PC-9 (cell line): ENCODE data around the gene FXYD4. TPM values are rescaled to one million over a fixed set of nuclear protein-coding genes. Genes with fewer than 3 reads are reported as not detected.

Source experiments
- BruUV-seq: library from RNA; stranded (reverse); fragments of 400-500 nt; replicated peaks from 2 replicates; lab custom pipeline; 2021; lab: Mats Ljungman, UMichigan
- CTCF ChIA-PET: fragments of 300-600 bp; sonication (Branson Sonifier 250); formaldehyde crosslinking; loops from one replicate; lab custom pipeline; 2022; ENCODE audit warnings: antibody characterized with exemption; lab: Charles Lee
- POLR2A ChIA-PET: fragments of 300-600 bp; sonication (Branson Sonifier 250); formaldehyde crosslinking; loops from one replicate; lab custom pipeline; 2022; ENCODE audit warnings: antibody characterized with exemption; ENCODE audit not compliant: unreplicated experiment; lab: Charles Lee
- DNase-seq, 2 experiments: peaks; one replicate each; pipeline versions ENCODE4 v3.0.0 to v3.0.0-alpha.2; 2015 to 2022; ENCODE audit warnings: mixed read lengths in 1 of 2
- H2AFZ ChIP-seq: fragments of 200-600 bp; sonication (generic); 2 replicates; pipeline ENCODE4 v1.8.1; 2017; ENCODE audit warnings: antibody characterized with exemption
- H3F3A ChIP-seq: fragments of 200-600 bp; sonication (generic); 2 replicates; pipeline ENCODE4 v1.8.1; 2017; ENCODE audit warnings: antibody characterized with exemption, mild to moderate bottlenecking, low read depth; ENCODE audit not compliant: insufficient read depth
- H3K27ac ChIP-seq: fragments of 200-600 bp; sonication (generic); 2 replicates; pipeline ENCODE4 v1.6.1; 2016; ENCODE audit warnings: mixed run types
- H3K27me3 ChIP-seq: fragments of 200-600 bp; sonication (generic); 2 replicates; pipeline ENCODE4 v1.6.1; 2016; ENCODE audit warnings: low read depth, mixed run types; ENCODE audit not compliant: insufficient read depth
- H3K36me3 ChIP-seq: fragments of 200-600 bp; sonication (generic); 2 replicates; pipeline ENCODE4 v1.6.1; 2016; ENCODE audit warnings: low read depth, mixed run types
- H3K4me1 ChIP-seq: fragments of 200-600 bp; sonication (generic); replicated peaks from 2 replicates; pipeline ENCODE4 v1.6.1; 2016; ENCODE audit warnings: mixed run types; ENCODE audit not compliant: insufficient read depth
- H3K4me2 ChIP-seq: fragments of 200-600 bp; sonication (generic); 2 replicates; pipeline ENCODE4 v1.6.1; 2017; ENCODE audit warnings: mixed run types
- H3K4me3 ChIP-seq: fragments of 200-600 bp; sonication (generic); 2 replicates; pipeline ENCODE4 v1.6.1; 2016; ENCODE audit warnings: mixed run types
- H3K79me2 ChIP-seq: fragments of 200-600 bp; sonication (generic); 2 replicates; pipeline ENCODE4 v1.6.1; 2017; ENCODE audit warnings: low read depth, mixed run types
- H3K9me2 ChIP-seq: fragments of 200-600 bp; sonication (generic); 2 replicates; pipeline ENCODE4 v1.8.1; 2017; ENCODE audit warnings: mild to moderate bottlenecking; ENCODE audit not compliant: insufficient read depth
- H3K9me3 ChIP-seq: fragments of 200-600 bp; sonication (generic); 2 replicates; pipeline ENCODE4 v1.8.1; 2016; ENCODE audit warnings: low read depth; ENCODE audit not compliant: insufficient read depth
- H4K20me1 ChIP-seq: fragments of 200-600 bp; sonication (generic); 2 replicates; pipeline ENCODE4 v1.8.1; 2017; ENCODE audit not compliant: insufficient read depth
- CTCF ChIP-seq: fragments of 200-600 bp; sonication (generic); conservative IDR thresholded peaks from 2 replicates; pipeline ENCODE4 v1.6.1; 2017; ENCODE audit warnings: mixed run types, antibody characterized with exemption, mild to moderate bottlenecking, moderate library complexity
- EZH2 ChIP-seq: fragments of 200-600 bp; sonication (generic); IDR thresholded peaks from 2 replicates; pipeline ENCODE4 v1.8.0; 2017; ENCODE audit warnings: antibody characterized with exemption, low read depth
- intact Hi-C: fragments of 100-400 bp; cut with micrococcal nuclease; formaldehyde crosslinking; loops from one replicate; pipeline ENCODE4 v1.10.0; 2022; ENCODE audit not compliant: unreplicated experiment
- total RNA-seq: library from RNA; stranded (reverse); gene quantifications from 2 replicates; pipeline ENCODE4 v1.2.3, GENCODE V29; 2021

FXYD4 gene
- total RNA-seq, 1 experiment from 2014 or later: not detected

- TF ChIP-seq EZH2: no peak
- ChIA-PET POLR2A (no interaction called here), CTCF (no interaction called here)
- Histone ChIP-seq H3K9me2 (no peaks in the 10 kb centered on the region), H3K4me1 (peaks cover 6% of the 10 kb centered on the region), H3K27me3 (no peaks in the 10 kb centered on the region), H2AFZ (no peak overlapping the region), H3K4me2 (no peak overlapping the region), H3K4me3 (no peak overlapping the region), H3K27ac (no peak overlapping the region), H3F3A (peaks cover 29% of the 10 kb centered on the region), H3K36me3 (no peaks in the 10 kb centered on the region), H4K20me1 (no peaks in the 10 kb centered on the region), H3K79me2 (peaks cover 3% of the 10 kb centered on the region), H3K9me3 (no peaks in the 10 kb centered on the region)
- no TSS peak for BruUV-seq
- DNase-seq: no peak
- intact Hi-C loops: no loop called here
These were observed 44.1 kb downstream of the FXYD4 start for GRCh38 chr10:43415544-43415943.

GRCh38 chr10:43417950-43418768 is 46.7 kb downstream of the FXYD4 start:
- H3K9me3 ChIP-seq: no peaks in the 10 kb centered on the region
- no peaks in the 10 kb centered on the region for H3K36me3 ChIP-seq
- no TSS peak for BruUV-seq
- POLR2A ChIA-PET: no interaction called here
- H2AFZ ChIP-seq: no peak overlapping the region
- H3K4me1 ChIP-seq: peaks cover 14% of the 10 kb centered on the region
- no peaks in the 10 kb centered on the region for H3K9me2 ChIP-seq
- no peaks in the 10 kb centered on the region for H3K27me3 ChIP-seq
- no peak overlapping the region for H3K4me3 ChIP-seq
- H3K4me2 ChIP-seq: no peak overlapping the region
- DNase-seq: no peak
- H3K27ac ChIP-seq: no peak overlapping the region
- intact Hi-C loops: no loop called here
- H3F3A ChIP-seq: peaks cover 35% of the 10 kb centered on the region
- CTCF ChIA-PET: no interaction called here
- TF ChIP-seq EZH2: no peak
- no peak for TF ChIP-seq CTCF
- H4K20me1 ChIP-seq: no peaks in the 10 kb centered on the region
- no peaks in the 10 kb centered on the region for H3K79me2 ChIP-seq

GRCh38 chr10:43419997-43420368 is 48.5 kb downstream of the FXYD4 start:
- no peaks in the 10 kb centered on the region for H3K79me2 ChIP-seq
- ChIA-PET POLR2A (interaction anchor here (0.6 to 0.7 kb wide), 2 partner anchors 76 to 115 kb away, joined by 4 to 9 read pairs; no protein-coding TSS in a partner anchor), CTCF (interaction anchor here (0.6 kb wide), 1 partner anchor 14 kb away, joined by 8 read pairs; no protein-coding TSS in a partner anchor)
- no peaks in the 10 kb centered on the region for H3K9me3 ChIP-seq
- H3K36me3 ChIP-seq: no peaks in the 10 kb centered on the region
- H3K27ac ChIP-seq: peak overlapping the region; percentile 77
- TF ChIP-seq EZH2 (no peak), CTCF (no peak)
- peak overlapping the region; percentile 89 for H3K4me2 ChIP-seq
- peaks cover 14% of the 10 kb centered on the region for H3K4me1 ChIP-seq
- TSS peak; percentile 93 for BruUV-seq
- H3K9me2 ChIP-seq: no peaks in the 10 kb centered on the region
- H2AFZ ChIP-seq: peak overlapping the region; percentile 92
- H3F3A ChIP-seq: peaks cover 30% of the 10 kb centered on the region
- intact Hi-C loops: loop anchor here (1.0 to 2.0 kb wide), 3 partner anchors 11 to 23 kb away; partner anchors contain the start of gene HNRNPF
- no peak for DNase-seq
- no peaks in the 10 kb centered on the region for H4K20me1 ChIP-seq
- no peaks in the 10 kb centered on the region for H3K27me3 ChIP-seq
- H3K4me3 ChIP-seq: peak overlapping the region; percentile 80; the same call in 1 of the 2 replicates
